Activated naive CD4-positive, alpha-beta T cell treated with anti-CD3 and anti-CD28 coated beads, Interleukin-2, amount 50 U/mL, for 16 hours (primary cell): ENCODE results near the gene ITGA1.

Experiments used
- DNase-seq: peaks from one replicate; pipeline ENCODE4 v3.0.0-alpha.2; 2020

Gene ITGA1

DNA sequence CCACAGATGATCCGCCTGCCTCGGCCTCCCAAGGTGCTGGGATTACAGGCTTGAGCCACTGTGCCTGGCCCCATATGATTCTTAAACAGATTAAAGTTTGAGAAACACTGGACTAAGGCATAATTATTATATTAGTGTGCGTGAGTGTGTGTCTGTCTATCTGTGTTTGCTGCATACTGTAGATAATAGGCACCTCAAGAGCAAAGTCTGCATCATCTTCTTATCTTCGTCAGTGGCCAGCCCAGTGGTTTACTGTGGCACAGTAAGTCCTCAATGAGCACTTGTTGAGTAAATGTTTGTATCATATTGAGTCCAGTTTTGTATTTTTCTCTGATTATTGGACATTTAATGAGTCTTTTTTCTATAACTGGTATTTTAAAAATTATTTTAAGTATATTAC, 81.7 kb downstream of the ITGA1 start:
- DNase-seq, result no peak

DNA sequence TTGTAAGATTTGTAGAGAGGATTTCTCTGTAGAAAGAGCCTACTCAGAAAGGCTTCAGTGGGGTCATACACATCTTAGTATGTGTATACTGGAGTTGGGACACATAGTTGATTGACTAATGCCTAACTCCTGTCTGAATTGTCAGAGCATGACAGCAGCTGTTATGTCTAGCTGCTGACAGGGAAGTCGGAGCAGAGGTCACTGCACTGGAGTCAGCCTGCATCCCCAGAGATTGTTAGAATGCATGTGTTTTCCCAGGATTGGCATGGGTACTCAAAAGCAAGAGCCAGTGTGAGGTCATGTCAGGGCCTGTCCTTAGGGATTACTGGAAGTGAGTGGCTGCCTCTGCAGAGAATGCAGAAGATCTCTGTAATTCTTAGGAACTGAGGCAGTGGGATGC, 82.7 kb downstream of the ITGA1 start:
- DNase-seq, result no peak

DNA sequence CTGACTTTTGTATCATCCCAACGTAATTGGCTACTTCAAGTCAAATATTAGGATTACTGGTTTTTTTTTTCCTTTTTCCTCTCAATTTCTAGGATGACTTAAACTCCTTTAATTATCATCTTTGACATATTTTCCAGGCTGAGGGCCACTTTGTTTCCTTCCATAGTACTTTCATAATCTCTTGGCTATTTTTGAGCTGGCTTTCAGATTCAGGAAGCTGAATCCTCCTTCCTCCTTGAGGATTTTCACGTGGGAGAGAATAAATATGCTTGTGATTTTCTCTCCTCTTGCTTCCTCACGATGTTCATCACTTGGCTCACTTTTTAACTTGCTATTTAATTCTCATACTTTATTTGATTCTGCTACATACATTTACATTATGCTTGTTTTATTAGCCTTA, 88.1 kb downstream of the ITGA1 start:
- no peak for DNase-seq

DNA sequence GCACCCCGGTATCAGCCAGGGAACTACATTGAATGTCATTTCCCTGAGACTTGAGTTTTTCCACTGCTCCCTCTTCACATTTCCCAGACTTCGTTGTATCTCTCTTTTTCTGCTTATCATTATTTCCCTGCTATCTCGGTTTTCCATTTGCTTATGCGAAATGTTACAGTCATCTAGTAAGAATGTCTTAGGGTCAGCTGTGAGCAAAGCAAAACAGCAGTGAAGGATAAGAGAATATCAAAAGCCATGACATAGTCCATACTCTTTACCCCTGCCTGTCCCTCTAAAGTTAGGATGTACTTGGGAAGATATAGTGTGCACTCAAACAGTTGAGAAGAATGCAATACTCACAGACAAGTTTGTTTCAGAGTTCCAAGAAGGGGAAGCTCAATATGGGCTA, 88.7 kb downstream of the ITGA1 start:
- DNase-seq, result no peak

DNA sequence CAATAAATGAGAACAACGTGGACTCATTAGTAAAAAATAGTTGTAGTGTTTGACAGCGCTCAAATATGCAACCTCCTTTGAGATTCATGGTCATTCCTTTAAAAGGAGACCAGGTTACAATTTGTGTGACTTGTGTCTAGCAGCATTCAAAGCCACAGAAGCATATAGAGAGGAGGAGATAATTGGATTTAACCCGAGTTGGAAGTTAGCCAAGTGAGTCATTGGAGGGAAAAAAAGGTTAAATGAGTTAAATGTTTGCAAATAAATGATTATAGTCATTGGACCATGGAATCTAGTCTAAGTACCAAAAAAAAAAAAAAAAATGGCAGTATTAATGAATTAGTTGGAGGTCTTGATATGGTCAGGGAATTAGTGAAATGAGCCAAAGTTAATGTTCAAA, 90.9 kb downstream of the ITGA1 start:
- no peak for DNase-seq

DNA sequence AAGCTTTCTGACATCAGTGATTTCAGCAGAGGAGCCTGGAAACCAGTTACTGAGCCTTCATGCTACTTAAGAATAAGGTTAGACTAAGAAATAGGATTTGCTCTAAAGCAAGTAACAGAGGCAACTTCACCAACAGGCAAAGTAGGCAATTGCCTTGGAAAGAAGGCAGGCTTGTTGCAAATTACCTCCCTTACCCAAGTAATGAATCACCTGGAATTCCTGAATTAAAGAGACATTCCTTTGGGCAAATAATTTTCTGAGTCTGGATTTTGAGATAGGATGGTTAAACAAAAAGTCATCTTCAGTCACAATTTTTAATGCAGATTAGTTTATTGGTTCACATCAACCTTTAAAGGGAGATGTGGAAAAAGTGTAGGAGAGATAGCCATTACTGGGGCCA, 92.8 kb downstream of the ITGA1 start:
- no peak for DNase-seq

DNA sequence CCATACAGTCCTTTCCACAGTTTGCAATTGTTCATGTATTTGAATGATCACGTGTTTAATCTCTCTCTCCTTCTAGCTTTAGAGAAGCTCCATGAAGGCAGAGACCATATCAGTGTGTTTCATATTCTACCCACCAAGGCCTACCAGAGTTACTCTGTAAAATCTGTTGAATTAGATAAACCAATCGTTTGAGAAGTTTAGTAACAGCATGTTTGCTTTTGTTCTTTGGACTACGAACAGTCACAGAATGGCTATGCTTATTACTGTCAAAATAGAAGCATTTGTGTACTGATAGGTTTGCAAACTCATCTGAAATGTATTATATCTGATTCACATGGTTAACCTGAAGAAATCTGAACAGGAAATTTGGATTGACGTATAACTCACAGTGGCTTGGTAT, 93.8 kb downstream of the ITGA1 start:
- DNase-seq, result no peak

DNA sequence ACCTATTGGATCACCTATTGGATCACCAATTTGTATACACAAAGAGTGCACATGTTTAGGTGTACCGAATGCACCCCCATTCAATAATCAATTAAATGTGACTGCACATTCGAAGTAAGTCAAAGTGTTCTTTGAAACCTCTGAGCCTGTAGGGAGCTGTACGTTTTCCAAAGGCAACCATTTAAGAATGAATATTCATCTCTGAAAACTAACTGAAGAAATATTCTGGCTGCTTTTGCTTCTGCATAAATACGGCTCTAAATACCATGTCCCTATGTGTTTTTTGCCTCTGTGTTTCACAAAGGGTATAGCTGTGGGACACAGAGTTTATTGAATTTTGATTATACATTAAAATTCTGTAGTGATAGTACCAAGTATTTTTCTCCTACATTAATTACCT, 95.4 kb downstream of the ITGA1 start:
- no peak for DNase-seq

DNA sequence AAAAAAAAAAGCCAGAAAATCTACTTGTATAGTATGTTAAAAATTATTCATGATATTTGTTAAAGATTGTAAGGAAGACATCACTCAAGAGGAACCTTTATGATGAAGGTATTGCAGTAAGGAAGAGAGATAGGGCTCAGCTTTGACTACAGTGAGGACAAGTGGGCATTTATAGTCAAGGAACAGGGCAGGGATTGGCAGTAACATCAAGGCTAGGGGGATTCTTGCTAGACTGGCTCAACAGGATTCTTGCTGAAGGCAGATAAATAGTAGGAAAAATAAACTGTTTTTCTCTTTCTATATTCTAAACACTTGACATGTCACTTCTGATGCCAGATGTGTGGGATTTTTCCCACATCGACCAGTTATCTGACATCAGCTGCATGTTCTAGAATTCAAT, 96.7 kb downstream of the ITGA1 start:
- DNase-seq, result no peak

DNA sequence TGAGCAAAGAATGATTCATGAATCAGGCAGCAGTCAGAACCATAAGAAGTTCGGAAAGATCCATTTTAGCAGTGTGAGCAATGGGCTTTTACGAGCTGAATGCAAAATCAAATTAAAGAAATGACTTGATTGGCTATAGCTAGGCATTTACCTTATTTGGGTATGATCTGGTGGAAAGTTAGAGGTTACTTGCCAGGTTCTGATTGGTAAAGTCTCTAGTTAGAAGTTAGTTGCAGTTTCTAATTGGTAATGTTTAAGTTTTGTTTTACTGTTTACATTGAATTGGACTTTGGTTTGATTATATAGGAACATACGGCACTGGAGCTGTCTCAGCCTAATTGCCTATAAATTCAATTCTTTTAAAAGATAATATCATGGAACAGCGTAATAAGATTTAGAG, 97.9 kb downstream of the ITGA1 start:
- no peak for DNase-seq

DNA sequence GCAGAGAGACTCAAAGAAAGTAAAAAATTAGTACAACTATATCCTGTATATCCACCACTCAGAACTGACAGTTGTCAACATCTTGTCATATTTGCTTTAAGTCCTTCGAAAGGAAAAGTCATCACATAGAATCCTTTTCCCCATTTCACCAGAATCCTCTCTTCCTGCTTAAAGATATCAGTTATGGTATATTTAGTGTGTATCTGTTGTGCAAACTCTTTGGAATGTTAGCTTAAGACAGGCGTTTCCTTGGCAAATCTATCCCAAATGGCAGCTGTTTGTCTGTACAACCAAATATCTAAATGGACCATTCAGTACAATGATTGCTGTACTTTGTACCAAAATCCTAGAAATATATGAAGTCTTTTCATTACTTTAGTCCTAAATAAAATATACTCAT, 98.5 kb downstream of the ITGA1 start:
- no peak for DNase-seq

DNA sequence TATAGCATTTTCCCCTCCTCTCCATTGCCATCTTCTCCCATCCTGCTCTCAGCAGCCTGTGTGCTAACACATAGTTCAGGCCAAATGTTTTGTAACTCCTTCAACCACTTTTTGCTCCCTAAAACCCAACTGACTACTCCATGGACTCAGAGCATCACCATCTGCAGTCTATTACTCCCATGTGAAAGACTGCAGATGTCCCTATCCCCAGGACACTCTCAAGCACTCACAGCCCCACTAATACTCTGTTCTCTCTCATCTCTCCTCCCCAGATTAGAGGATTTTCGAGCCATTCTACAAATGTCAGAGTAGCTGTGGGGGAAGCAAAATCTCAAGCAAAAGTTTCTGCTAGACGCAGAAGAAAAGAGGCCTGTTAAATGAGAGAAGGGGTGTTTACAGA, 99.3 kb downstream of the ITGA1 start:
- DNase-seq, result no peak

DNA sequence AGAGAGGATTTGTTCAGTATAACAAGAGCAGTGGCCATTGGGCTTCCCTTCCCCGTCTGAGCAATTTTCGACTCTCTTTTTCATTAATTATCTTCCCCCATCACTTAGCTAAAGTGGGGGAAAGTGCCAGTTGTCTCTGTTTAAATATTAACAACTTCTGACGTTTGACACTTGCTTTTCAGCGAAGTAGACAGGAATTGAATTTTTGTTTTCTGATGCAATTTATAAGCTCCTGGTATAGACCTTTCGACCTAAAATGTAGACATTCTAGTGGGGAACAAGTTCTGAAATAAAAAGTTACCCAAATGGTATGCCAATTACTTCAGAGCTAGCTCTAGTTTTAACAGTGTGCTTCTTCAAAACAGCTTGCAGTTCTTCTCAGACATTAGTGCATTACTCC, 100.6 kb downstream of the ITGA1 start:
- no peak for DNase-seq

DNA sequence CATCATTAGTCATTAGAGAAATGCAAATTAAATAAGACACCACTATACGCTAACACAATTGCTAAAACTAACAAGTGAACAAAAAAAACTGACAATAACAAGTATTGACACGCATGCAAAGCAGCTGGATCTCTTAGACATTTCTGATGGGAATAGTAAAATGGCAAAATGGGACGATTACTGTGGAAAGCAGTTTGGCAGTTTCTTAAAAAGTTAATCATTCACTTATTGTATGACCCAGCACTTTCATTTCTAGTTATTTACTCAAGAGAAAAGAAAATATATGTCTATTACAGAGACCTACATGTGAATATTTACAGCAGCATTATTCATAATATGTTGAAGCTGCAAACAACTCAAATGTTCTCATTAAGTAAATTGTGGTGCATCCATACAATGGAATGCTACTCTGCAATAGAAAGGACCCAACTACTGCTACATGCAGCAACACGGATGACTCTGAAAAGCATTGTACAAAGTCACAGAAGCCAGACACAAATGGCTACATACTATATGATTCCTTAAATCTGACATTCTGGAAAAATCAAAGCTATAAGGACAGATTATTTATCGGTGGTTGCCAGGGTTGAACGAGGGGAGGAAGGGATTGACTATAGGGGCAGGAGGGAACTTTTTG, 104.6 kb downstream of the ITGA1 start:
- DNase-seq, result no peak

DNA sequence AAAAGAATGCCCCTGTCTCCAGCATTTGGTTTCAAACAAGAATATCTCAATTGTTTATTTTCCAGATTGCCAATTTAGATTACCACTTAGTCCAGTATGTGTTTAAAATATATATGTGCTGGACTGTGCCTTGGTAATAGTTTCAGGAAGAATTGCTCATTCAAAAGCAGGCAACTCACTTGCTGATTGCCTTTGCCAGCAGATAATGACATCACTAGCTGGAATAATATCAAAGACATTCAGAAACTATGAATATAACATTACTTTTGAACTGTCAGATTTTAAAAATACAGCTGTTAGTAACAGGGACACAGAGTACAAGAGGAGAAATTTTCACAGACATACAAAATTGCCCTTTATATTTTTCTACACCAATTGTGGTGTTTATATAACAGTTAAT, 105.4 kb downstream of the ITGA1 start:
- no peak for DNase-seq

DNA sequence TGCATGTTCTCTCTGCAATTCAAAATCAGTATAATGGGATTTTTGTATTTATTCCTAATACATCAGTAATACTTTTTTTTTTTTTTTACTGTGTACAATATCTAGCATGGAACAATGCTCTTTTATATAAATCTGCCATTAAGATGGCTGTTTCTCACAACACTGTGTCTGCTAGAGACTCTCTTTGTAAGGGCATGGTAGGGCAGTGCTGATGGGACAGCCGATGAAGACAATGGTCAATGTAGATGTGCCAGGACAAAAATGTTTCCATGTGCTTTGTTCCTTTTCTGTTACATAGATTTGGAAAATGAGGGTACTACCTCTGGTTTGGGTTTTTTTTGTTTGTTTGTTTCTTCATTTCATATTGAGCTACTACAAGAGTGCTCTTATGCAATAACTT, 106.1 kb downstream of the ITGA1 start:
- DNase-seq, result no peak

DNA sequence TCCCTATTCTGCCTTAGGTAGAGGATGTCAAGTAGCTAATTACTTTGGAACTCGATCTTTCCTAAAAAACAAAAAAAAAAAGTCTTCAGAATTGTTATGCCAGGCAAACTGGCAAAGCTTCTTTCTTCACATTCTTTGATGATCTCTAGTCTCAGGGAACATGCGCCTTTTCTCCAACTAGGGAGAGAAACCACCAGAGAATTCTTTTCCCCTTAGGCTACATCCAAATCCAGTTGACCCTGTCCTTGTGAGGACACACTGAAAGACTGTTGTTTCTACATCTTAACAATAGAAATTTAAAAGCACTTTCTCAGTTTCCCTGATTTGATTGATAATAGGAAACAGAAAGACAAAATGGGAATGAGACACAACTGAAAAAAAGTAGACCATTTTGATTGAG, 106.7 kb downstream of the ITGA1 start:
- no peak for DNase-seq

DNA sequence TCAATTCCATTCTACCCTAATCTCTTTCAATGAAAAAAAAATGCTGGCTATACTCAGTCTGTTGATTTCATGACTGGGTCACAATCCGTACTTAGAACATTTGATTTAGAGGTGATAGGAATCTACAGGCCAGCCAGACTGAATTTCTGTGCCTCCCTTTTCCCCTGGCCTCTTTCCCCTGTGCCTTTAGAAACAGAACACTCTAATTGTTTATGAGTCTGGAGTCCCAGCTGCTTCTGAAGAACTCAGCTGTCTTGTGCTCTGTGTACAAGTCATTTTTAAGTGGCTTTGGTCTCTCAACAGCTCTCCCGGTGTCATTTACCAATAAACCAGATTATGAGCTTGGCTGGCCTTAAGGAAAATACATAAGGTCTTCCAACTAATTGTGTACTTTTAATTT, 107.4 kb downstream of the ITGA1 start:
- DNase-seq, result no peak

DNA sequence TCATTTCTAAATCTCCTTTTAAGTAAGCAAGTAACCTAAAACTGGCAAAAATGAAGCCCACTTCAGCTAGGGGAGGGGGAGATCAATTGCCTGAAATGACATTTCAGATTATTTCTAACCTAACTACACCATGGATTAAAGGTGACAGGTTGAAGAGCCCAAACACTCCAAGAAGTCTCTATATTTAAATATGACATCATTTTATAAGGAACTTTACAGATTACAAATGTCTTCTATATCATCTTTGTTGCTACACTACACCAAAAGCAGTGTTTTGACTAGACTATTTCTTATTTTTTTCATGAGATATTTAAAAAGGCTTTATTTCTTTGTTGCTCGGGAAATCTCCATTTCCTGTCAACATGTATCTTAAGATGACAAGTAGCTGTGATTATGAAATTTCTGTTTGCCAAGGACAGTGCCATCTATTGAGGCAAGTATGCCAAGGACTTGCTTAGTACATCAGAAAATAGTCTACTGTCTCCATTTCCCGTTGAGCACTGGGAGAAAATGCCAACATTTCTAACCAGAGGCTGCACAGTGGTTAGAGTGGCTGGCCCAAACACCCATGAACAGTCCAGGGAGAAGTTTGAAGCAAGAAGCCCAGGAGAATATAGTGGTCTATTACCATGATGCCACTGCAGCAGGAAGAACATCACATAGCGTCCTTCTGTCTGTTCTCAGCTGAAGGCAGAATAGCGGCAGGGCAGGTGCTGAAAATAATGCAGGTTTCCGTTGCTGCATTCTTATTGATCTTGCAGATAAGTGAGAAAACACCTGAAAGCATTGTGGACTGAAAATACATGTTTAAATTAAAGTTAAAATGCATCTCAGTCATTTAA, 108.1 kb downstream of the ITGA1 start:
- DNase-seq, result no peak

DNA sequence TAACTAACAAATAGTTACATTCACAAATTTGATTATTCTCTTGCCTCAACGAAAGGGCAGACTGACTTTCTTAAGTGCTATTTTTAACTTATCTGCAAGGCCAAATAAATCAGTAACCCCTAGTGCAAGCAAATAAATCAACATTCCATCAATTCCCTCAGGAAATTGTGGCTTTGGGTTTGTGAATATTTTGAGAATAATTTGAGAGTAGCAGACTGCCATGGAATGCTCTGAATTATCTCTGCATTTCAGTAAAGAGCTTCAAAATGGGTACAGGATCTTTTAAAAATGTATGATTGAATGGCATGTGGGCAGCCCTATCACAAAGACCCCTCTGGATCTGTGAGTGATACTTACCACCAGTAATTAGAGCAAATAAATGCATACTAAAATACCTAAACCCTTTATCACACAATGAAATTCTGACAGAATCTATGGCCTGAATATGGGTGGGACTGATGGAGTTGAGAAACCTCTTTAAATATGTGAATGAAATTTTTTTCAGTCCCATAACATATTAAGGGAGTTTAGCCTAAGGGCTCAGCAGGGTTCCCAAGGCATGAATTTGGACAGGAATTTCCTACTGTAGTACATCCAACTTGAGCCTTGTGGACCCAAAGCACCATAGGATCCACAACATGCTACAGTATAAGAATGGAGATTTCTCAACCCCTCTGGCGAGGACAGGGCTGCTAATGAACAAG, 109.0 kb downstream of the ITGA1 start:
- DNase-seq, result no peak

DNA sequence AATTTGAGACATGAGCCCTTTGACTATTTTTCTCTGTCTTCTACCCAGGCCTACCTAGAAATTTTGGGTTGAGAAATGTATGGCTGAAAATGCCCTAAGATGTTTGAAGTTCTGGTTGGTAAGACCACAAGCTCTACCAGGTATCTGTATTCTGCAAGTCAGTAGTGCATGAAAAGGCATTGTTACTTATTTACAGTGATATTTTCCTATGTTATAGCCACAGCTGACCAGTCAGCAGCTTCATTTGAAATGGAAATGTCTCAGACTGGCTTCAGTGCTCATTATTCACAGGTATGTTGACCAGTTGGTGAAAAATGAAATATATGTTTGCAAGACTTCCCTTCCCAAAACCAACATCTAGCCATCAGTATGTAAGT, 109.5 kb downstream of the ITGA1 start:
- no peak for DNase-seq

DNA sequence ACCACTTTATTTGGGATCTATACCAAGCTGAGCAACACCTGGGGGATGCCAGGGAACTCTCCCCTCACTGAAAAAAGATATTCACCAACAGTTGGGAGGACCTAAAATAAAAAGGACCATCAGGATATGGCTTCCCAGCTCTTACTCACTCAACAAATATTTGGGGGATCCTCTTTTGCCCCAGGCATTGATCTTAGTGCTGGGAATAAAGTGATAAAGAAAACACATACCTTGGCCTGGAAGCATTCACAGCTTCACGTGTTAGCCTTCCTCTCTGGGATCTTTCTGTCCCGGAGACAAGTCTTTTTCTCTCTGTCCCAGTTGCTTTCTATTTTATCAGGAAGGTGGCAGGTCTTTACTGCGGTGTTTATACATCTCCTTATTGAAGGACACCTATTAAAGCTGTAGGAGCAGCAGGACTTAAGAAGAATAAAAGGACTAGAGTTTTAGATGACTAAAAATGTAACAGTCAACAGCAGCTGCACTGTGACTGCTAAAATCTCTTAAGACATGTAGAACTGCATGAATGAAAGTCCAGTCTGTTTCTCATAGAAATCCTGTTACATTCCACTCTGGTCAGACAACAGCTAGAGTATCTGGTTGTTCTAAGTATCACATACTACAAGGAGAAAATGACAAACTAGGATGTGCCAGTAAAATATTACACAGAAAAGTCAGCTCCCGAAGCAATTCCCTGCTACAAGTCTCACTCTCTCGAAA, 111.4 kb downstream of the ITGA1 start:
- no peak for DNase-seq

DNA sequence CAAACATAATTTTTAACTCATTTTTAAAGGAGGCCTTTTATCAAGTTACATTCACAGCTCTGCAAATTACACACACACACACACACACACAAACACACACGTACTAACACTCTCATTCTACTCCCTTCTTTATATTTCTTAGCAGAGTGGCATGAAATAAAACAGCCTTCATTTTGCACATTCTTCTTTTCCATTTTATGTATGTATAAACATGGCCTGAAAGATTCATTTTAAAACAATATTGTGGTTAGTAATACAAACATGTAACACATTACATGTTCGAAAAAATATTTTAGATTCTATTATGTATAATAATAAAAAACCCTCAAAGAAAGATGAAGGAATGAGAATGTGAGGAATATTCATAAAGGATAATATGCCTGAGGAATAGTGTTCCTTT, 115.4 kb downstream of the ITGA1 start:
- DNase-seq, result no peak

DNA sequence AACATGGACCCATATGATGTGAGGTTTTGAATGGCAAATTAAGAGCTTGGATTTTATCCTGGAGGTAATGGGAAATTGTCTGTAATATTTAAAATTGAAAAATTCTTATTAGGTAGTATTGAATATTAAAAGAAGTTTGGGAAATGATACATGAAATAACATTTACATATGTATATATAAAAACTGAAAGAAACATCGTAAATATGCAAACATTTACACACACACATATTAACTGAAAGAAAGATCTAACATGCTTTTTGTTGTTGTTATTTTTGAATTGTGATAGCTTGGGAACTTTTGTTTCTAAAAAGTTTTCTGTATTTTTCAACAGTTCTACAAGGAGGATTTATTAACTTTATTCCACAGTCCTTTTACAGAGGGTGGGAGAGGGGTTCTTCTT, 118.6 kb downstream of the ITGA1 start:
- no peak for DNase-seq
